HEK293T (cell line): ENCODE measurements around the gene PRIM1.
A peak's percentile ranks its signal among the peaks of the same experiment; 100 is the strongest.

Source experiments
- CTCF ChIA-PET: fragments of 350-600 bp; formaldehyde crosslinking; extraction: SDS; loops from one replicate; lab custom pipeline; 2021; ENCODE audit warnings: antibody characterized with exemption, inconsistent platforms; lab: Yijun Ruan, JAX
- POLR2A ChIA-PET: fragments of 350-600 bp; formaldehyde crosslinking; extraction: SDS; loops from one replicate; lab custom pipeline; 2020; ENCODE audit warnings: antibody characterized with exemption, inconsistent platforms; lab: Yijun Ruan, JAX
- DNase-seq: peaks from one replicate; pipeline ENCODE4 v3.0.0; 2012; ENCODE audit warnings: mixed read lengths; ENCODE audit errors: extremely low spot score
- ARNT ChIP-seq: fragments of 450-650 bp; IDR thresholded peaks from 2 replicates; pipeline ENCODE4 v1.6.1; 2017; ENCODE audit warnings: mild to moderate bottlenecking
- BHLHE40 ChIP-seq: fragments of 450-650 bp; IDR thresholded peaks from 2 replicates; pipeline ENCODE4 v1.6.1; 2016; ENCODE audit warnings: mild to moderate bottlenecking, moderate library complexity, borderline replicate concordance
- CTBP1 ChIP-seq: fragments of 450-650 bp; IDR thresholded peaks from 2 replicates; pipeline ENCODE4 v1.6.1; 2016; ENCODE audit warnings: borderline replicate concordance
- ELF4 ChIP-seq: fragments of 450-650 bp; IDR thresholded peaks from 2 replicates; pipeline ENCODE4 v1.6.1; 2017; ENCODE audit warnings: antibody characterized with exemption
- FOXA1 ChIP-seq: fragments of 450-650 bp; IDR thresholded peaks from 2 replicates; pipeline ENCODE4 v1.6.1; 2016; ENCODE audit warnings: mild to moderate bottlenecking
- FOXK2 ChIP-seq: fragments of 450-650 bp; IDR thresholded peaks from 2 replicates; pipeline ENCODE4 v1.6.1; 2016; ENCODE audit warnings: mild to moderate bottlenecking
- FOXM1 ChIP-seq: fragments of 450-650 bp; IDR thresholded peaks from 2 replicates; pipeline ENCODE4 v1.6.1; 2017; ENCODE audit warnings: mild to moderate bottlenecking, borderline replicate concordance
- HDGF ChIP-seq: fragments of 450-650 bp; IDR thresholded peaks from 2 replicates; pipeline ENCODE4 v1.6.1; 2017; ENCODE audit warnings: antibody characterized with exemption, borderline replicate concordance
- L3MBTL2 ChIP-seq: fragments of 450-650 bp; conservative IDR thresholded peaks from 2 replicates; pipeline ENCODE4 v1.6.1; 2016; ENCODE audit warnings: mild to moderate bottlenecking
- LEF1 ChIP-seq: fragments of 450-650 bp; IDR thresholded peaks from 2 replicates; pipeline ENCODE4 v1.6.1; 2017; ENCODE audit warnings: mild to moderate bottlenecking, borderline replicate concordance
- NFRKB ChIP-seq: fragments of 450-650 bp; IDR thresholded peaks from 2 replicates; pipeline ENCODE4 v1.6.1; 2016; ENCODE audit warnings: mild to moderate bottlenecking, moderate library complexity
- PKNOX1 ChIP-seq: fragments of 450-650 bp; IDR thresholded peaks from 2 replicates; pipeline ENCODE4 v1.6.1; 2016
- SP1 ChIP-seq: fragments of 450-650 bp; IDR thresholded peaks from 2 replicates; pipeline ENCODE4 v1.6.1; 2017
- SUZ12 ChIP-seq: fragments of 450-650 bp; IDR thresholded peaks from 2 replicates; pipeline ENCODE4 v1.6.1; 2016; ENCODE audit warnings: mild to moderate bottlenecking
- TARDBP ChIP-seq: fragments of 450-650 bp; IDR thresholded peaks from 2 replicates; pipeline ENCODE4 v1.6.1; 2016
- ZNF384 ChIP-seq: fragments of 450-650 bp; IDR thresholded peaks from 2 replicates; pipeline ENCODE4 v1.6.1; 2016

Gene PRIM1

GRCh38 chr12:56725723-56726102, 26.4 kb downstream of the PRIM1 start:
- no peak for TF ChIP-seq PKNOX1
- TF ChIP-seq LEF1 = no peak
- TF ChIP-seq CTBP1 = no peak
- TF ChIP-seq SP1 = no peak
- TF ChIP-seq ZNF384 = no peak
- no peak for TF ChIP-seq BHLHE40
- no peak for TF ChIP-seq FOXM1
- TF ChIP-seq ARNT = no peak
- TF ChIP-seq HDGF = no peak
- POLR2A ChIA-PET = interaction anchor here (0.6 to 3.1 kb wide), 39 partner anchors 9 to 386 kb away, joined by 3 to 69 read pairs (median 5); partner anchors contain the start of genes ATP5F1B, PRIM1, PTGES3 and STAT6
- CTCF ChIA-PET = interaction anchor here (1.3 kb wide), 1 partner anchor 262 kb away, joined by 3 read pairs; no protein-coding TSS in a partner anchor
- no peak for DNase-seq

- POLR2A ChIA-PET = interaction anchor here (0.6 to 3.1 kb wide), 39 partner anchors 9 to 386 kb away, joined by 3 to 69 read pairs (median 5); partner anchors contain the start of genes ATP5F1B, PRIM1, PTGES3 and STAT6
- CTCF ChIA-PET = no interaction called here
Measured at GRCh38 chr12:56724972-56725722, 27.0 kb downstream of the PRIM1 start, which contains the start of gene NACA. NACA (minus strand) TSS chr12:56725299; CDS start chr12:56724521, 778 bp downstream.

GRCh38 chr12:56724701-56724971, 27.5 kb downstream of the PRIM1 start:
- CTCF ChIA-PET = no interaction called here
- POLR2A ChIA-PET = interaction anchor here (1.0 to 3.1 kb wide), 10 partner anchors 12 to 111 kb away, joined by 3 to 69 read pairs (median 11); partner anchors contain the start of genes PRIM1 and PTGES3
- TF ChIP-seq ELF4 = no peak
- TF ChIP-seq FOXK2 = no peak
- DNase-seq = no peak

More at GRCh38 chr12:56724972-56725722, 27.0 kb downstream of the PRIM1 start, which contains the start of gene NACA:
- TF ChIP-seq FOXM1 = no peak
- peak; percentile 83 for TF ChIP-seq ELF4
- no peak for TF ChIP-seq L3MBTL2
- no peak for TF ChIP-seq TARDBP
- no peak for TF ChIP-seq BHLHE40
- no peak for TF ChIP-seq HDGF
- TF ChIP-seq SP1 = no peak
- TF ChIP-seq SUZ12 = no peak
- no peak for TF ChIP-seq FOXA1
- TF ChIP-seq NFRKB = peak; percentile 98
- no peak for TF ChIP-seq CTBP1
- no peak for TF ChIP-seq LEF1
- TF ChIP-seq PKNOX1 = peak; percentile 97
- TF ChIP-seq FOXK2 = no peak
- TF ChIP-seq ZNF384 = no peak
- TF ChIP-seq ARNT = peak; percentile 61; the same call in 1 of the 2 replicates
- peak; percentile 95 for DNase-seq

- no peak for DNase-seq
- ChIA-PET POLR2A (interaction anchor here (1.0 to 1.3 kb wide), 4 partner anchors 11 to 63 kb away, joined by 3 to 6 read pairs (median 4); no protein-coding TSS in a partner anchor), CTCF (interaction anchor here (0.9 to 1.0 kb wide), 2 partner anchors 87 to 89 kb away, joined by 3 read pairs; no protein-coding TSS in a partner anchor)
- no peak for TF ChIP-seq ARNT
Measured at GRCh38 chr12:56723889-56724700, 28.0 kb downstream of the PRIM1 start.

- CTCF ChIA-PET = interaction anchor here (0.9 to 1.0 kb wide), 2 partner anchors 86 to 88 kb away, joined by 3 read pairs; no protein-coding TSS in a partner anchor
- no peak for TF ChIP-seq FOXA1
- TF ChIP-seq ARNT = no peak
- no peak for TF ChIP-seq PKNOX1
- TF ChIP-seq L3MBTL2 = no peak
- no peak for TF ChIP-seq SUZ12
- TF ChIP-seq LEF1 = no peak
- TF ChIP-seq TARDBP = no peak
- no peak for TF ChIP-seq FOXM1
- TF ChIP-seq ELF4 = no peak
- TF ChIP-seq NFRKB = no peak
- no peak for TF ChIP-seq CTBP1
- POLR2A ChIA-PET = interaction anchor here (1.0 to 3.2 kb wide), 5 partner anchors 13 to 63 kb away, joined by 3 to 18 read pairs (median 4); partner anchors contain the start of gene PTGES3
- no peak for DNase-seq
Measured at GRCh38 chr12:56723352-56723751, 28.8 kb downstream of the PRIM1 start.
